ENCODE measurements around the gene RBM38. TPM values are rescaled to one million over a fixed set of nuclear protein-coding genes. Genes with fewer than 3 reads are reported as not detected.

RBM38 gene
- total and polyA plus RNA-seq, 9 of the 15 experiments (the other 6 are each of a cell fraction or from before 2014, with no cell fraction given): 0.28 to 82.4 (median 33.2) TPM

DNA sequence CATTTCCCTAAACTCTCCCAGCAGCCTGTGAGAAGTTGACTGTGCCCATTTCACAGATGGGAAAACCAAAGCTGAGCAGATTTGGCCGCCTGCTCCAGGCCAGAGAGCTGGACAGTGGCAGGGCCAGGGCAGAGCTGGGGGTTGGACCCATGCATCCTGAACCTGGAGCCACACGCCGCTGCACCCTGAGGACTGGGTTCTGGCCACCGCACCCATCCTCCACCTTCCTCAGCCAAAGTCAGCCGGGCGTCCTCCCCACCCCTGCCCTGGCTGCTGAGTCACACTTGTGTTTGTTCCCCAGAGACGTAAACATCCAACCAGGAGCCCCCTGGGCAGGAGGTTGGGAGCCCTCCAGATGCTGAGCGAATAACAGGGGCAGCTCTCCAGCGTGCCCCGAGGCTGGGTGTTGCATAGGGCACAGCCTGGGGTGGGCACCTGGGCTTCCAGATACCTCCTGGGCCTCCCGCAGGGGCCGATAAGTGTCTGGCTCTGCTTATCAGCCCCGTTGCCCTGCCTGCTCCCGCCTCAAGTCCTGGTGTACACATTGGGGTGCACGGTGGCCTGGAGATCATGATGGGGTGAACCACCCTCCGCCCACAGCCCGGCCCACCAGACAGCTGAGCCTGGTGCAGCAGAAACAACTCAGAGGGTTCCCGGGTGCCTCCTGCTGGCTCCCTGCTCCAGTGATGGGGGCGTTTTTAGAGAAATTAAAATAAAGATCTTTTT lies 23.8 kb downstream of the RBM38 start (continued):
- TF ChIP-seq ZNF24 (IDR thresholded peaks at IDR 0.05): peak; percentile 39; the same call in 1 of the 2 replicates
- no peak for TF ChIP-seq ASH1L (IDR thresholded peaks at IDR 0.05; ENCODE audit: borderline replicate concordance, low read depth, partially characterized antibody)
- TF ChIP-seq ZNF57 (CRISPR knock-in tag; IDR thresholded peaks at IDR 0.05): no peak
- TF ChIP-seq DPF2 (IDR thresholded peaks at IDR 0.05): peak; percentile 87
- TF ChIP-seq SLC30A9 (CRISPR knock-in tag; IDR thresholded peaks at IDR 0.05): no peak
- peak; percentile 35 for TF ChIP-seq ZFX (CRISPR knock-in tag; IDR thresholded peaks at IDR 0.05)
- TF ChIP-seq, protein P1, sequence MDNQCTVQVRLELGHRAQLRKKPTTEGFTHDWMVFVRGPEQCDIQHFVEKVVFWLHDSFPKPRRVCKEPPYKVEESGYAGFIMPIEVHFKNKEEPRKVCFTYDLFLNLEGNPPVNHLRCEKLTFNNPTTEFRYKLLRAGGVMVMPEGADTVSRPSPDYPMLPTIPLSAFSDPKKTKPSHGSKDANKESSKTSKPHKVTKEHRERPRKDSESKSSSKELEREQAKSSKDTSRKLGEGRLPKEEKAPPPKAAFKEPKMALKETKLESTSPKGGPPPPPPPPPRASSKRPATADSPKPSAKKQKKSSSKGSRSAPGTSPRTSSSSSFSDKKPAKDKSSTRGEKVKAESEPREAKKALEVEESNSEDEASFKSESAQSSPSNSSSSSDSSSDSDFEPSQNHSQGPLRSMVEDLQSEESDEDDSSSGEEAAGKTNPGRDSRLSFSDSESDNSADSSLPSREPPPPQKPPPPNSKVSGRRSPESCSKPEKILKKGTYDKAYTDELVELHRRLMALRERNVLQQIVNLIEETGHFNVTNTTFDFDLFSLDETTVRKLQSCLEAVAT (IDR thresholded peaks at IDR 0.05): no peak
- TF ChIP-seq PHF20 (IDR thresholded peaks at IDR 0.05; ENCODE audit: partially characterized antibody): peak; percentile 69
- TF ChIP-seq SNRNP70 (optimal IDR thresholded peaks at IDR 0.05; ENCODE audit: low read depth, low read length): no peak
- no peak for TF ChIP-seq ARHGAP35 (IDR thresholded peaks at IDR 0.05; ENCODE audit: partially characterized antibody)
- TF ChIP-seq KLF10 (CRISPR knock-in tag; IDR thresholded peaks at IDR 0.05): no peak
- TF ChIP-seq SREBF1 (IDR thresholded peaks at IDR 0.05; ENCODE audit: borderline replicate concordance, low read depth, low read length): no peak
- TF ChIP-seq GATAD2B (IDR thresholded peaks at IDR 0.05; ENCODE audit: borderline replicate concordance): peak; percentile 59; the same call in 1 of the 2 replicates
- TF ChIP-seq, protein P2, sequence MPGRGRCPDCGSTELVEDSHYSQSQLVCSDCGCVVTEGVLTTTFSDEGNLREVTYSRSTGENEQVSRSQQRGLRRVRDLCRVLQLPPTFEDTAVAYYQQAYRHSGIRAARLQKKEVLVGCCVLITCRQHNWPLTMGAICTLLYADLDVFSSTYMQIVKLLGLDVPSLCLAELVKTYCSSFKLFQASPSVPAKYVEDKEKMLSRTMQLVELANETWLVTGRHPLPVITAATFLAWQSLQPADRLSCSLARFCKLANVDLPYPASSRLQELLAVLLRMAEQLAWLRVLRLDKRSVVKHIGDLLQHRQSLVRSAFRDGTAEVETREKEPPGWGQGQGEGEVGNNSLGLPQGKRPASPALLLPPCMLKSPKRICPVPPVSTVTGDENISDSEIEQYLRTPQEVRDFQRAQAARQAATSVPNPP (IDR thresholded peaks at IDR 0.05; ENCODE audit: borderline replicate concordance, insufficient read depth, insufficient read length): no peak
- no peak for TF ChIP-seq ZNF780A (CRISPR knock-in tag; IDR thresholded peaks at IDR 0.05)
- TF ChIP-seq, protein P3, sequence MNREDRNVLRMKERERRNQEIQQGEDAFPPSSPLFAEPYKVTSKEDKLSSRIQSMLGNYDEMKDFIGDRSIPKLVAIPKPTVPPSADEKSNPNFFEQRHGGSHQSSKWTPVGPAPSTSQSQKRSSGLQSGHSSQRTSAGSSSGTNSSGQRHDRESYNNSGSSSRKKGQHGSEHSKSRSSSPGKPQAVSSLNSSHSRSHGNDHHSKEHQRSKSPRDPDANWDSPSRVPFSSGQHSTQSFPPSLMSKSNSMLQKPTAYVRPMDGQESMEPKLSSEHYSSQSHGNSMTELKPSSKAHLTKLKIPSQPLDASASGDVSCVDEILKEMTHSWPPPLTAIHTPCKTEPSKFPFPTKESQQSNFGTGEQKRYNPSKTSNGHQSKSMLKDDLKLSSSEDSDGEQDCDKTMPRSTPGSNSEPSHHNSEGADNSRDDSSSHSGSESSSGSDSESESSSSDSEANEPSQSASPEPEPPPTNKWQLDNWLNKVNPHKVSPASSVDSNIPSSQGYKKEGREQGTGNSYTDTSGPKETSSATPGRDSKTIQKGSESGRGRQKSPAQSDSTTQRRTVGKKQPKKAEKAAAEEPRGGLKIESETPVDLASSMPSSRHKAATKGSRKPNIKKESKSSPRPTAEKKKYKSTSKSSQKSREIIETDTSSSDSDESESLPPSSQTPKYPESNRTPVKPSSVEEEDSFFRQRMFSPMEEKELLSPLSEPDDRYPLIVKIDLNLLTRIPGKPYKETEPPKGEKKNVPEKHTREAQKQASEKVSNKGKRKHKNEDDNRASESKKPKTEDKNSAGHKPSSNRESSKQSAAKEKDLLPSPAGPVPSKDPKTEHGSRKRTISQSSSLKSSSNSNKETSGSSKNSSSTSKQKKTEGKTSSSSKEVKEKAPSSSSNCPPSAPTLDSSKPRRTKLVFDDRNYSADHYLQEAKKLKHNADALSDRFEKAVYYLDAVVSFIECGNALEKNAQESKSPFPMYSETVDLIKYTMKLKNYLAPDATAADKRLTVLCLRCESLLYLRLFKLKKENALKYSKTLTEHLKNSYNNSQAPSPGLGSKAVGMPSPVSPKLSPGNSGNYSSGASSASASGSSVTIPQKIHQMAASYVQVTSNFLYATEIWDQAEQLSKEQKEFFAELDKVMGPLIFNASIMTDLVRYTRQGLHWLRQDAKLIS (CRISPR knock-in tag; IDR thresholded peaks at IDR 0.05): no peak
- TF ChIP-seq, protein P4, sequence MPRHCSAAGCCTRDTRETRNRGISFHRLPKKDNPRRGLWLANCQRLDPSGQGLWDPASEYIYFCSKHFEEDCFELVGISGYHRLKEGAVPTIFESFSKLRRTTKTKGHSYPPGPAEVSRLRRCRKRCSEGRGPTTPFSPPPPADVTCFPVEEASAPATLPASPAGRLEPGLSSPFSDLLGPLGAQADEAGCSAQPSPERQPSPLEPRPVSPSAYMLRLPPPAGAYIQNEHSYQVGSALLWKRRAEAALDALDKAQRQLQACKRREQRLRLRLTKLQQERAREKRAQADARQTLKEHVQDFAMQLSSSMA (CRISPR knock-in tag; IDR thresholded peaks at IDR 0.05): no peak
- no peak for TF ChIP-seq ZNF282 (CRISPR knock-in tag; IDR thresholded peaks at IDR 0.05)
- no peak for TF ChIP-seq NFYB (IDR thresholded peaks at IDR 0.05; ENCODE audit: extremely low read depth, insufficient read length)
- peak; percentile 84 for TF ChIP-seq SMARCA4 (IDR thresholded peaks at IDR 0.05)
- TF ChIP-seq BRCA1 (IDR thresholded peaks at IDR 0.05): no peak
- TF ChIP-seq BRCA1 (CRISPR knock-in tag; IDR thresholded peaks at IDR 0.05): no peak
- peak; percentile 97 for TF ChIP-seq SMARCA5 (IDR thresholded peaks at IDR 0.05)
- TF ChIP-seq TCF7L2 (IDR thresholded peaks at IDR 0.05; ENCODE audit: low read depth, low read length): no peak
- no peak for TF ChIP-seq KDM5B (IDR thresholded peaks at IDR 0.05; ENCODE audit: insufficient replicate concordance, low read depth, low read length)
